ENCODE measurements around the gene MEGF6.

The MEGF6 gene

DNA sequence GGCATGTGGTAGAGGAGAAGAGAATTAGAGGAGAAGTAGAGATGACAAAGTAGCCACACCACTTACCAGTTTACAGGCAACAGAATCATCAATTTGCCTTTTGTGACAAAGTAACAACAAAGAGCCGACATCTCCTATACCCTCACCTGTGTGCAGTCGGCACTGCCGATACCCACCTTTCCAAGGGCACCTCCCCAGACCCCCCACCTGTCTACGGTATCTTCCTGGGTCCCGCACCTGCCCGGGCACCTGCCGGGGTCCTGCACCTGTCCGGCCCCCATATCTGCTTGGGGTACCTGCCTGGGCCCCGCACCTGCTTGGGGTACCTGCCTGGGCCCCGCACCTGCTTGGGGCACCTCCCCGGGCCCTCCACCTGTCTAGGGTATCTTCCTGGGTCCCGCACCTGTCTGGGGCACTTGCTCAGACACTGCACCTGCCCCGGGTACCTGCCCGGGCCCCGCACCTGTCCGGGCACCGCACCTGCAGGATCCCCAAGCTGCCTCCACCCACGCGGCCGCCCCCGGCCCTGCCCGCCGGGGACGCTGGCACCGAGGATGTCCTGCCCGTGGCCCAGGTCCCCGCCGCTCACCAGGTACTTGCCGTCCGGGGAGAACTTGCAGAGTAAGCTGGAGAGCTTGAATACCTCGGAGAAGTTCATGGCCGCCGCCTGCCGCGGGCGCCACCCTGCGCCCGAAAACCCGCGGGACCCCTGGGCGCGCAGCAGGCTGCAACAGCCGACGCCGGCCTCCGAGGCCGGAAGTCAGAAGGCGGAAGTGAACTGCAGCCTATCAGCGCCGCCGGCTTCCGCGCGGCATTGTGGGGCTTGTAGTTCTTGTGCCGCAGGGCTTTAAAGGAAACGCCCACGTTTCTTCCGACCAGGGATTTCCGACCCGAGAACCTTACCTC lies 38.3 kb upstream of the MEGF6 start, which contains the start of gene WRAP73:
Gene WRAP73, minus strand, starts transcription at position 762 of the 906 bp plus-strand sequence. Its CDS starts 104 bp downstream, at position 658.
- H3K27ac ChIP-seq = peak within 1 kb of the TSS; percentile 77; the same call in 1 of the 2 replicates

DNA sequence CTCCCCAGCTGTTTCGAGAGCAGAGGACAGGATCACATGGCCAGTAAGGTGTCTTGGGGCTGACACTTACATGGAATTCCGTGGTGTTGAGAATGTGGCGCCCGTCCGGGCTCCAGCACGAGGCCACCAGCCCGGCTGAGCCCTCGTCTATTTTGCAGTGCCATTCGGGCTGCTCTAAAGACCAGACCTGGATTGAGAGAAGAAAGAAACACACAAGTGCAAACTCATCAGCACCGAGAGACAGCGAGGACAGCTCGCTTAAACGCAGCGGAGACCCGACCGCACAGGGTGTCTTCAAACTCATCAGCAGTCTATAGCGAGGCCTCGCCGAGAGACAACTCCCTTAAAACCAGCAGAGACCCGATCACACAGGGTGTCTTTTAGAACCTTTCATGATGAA lies 35.3 kb upstream of the MEGF6 start:
- TF ChIP-seq, protein P1, sequence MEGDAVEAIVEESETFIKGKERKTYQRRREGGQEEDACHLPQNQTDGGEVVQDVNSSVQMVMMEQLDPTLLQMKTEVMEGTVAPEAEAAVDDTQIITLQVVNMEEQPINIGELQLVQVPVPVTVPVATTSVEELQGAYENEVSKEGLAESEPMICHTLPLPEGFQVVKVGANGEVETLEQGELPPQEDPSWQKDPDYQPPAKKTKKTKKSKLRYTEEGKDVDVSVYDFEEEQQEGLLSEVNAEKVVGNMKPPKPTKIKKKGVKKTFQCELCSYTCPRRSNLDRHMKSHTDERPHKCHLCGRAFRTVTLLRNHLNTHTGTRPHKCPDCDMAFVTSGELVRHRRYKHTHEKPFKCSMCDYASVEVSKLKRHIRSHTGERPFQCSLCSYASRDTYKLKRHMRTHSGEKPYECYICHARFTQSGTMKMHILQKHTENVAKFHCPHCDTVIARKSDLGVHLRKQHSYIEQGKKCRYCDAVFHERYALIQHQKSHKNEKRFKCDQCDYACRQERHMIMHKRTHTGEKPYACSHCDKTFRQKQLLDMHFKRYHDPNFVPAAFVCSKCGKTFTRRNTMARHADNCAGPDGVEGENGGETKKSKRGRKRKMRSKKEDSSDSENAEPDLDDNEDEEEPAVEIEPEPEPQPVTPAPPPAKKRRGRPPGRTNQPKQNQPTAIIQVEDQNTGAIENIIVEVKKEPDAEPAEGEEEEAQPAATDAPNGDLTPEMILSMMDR (conservative IDR thresholded peaks at IDR 0.05) = no peak
- no peak overlapping the region for H3K27ac ChIP-seq

More for the DNA sequence above, 38.3 kb upstream of the MEGF6 start, which contains the start of gene WRAP73:
- TF ChIP-seq, protein P1 (conservative IDR thresholded peaks at IDR 0.05) = peak; percentile 42

DNA sequence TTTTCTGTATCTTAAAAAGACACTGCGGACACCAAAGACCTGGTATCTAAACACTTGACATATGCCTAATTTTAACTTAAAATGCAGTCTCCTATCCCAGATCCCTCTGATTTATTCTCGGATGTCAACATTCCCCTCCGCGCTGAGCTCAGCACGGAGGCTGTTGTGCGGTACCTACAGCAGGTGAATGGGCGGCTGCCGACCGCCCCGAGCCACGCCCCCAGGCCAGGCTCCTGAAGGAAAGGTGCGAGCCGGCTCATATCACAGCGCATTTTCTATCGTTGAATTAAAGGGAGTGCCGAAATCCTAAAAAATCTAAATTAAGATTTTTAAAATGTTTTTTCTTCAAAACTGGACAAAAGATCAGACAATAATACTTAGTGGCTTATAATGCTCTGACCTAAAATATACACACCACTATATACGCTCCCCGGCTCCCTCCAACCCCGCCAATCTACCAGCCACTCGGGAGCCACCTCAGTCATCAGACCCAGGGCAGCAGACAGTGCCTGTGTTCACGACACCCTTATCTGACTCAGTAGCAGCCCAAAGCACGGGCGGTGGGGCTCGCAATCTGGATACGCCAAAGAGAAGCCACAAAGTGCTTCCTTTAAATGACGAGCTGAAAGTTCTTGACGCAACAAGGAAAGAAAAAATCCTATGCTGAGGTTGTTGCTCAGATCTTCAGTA lies 34.5 kb upstream of the MEGF6 start:
- TF ChIP-seq, protein P1 (conservative IDR thresholded peaks at IDR 0.05) = no peak
- no peak overlapping the region for H3K27ac ChIP-seq

DNA sequence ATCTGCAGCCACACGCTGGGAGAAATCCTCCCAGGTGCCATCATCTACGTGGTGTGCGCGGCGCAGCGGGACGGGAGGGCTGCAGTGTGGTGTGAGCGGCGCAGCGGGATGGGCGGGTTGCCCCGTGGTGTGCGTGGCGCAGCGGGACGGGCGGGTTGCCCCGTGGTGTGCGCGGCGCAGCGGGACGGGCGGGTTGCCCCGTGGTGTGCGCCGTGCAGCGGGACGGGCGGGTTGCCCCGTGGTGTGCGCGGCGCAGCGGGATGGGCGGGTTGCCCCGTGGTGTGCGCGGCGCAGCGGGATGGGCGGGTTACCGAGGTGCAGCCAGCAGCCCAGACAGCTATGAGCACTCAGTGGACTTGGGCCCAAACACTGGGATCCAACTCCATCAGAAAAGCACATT lies 33.9 kb upstream of the MEGF6 start:
- TF ChIP-seq, protein P1 (conservative IDR thresholded peaks at IDR 0.05) = no peak
- H3K27ac ChIP-seq = no peak overlapping the region

DNA sequence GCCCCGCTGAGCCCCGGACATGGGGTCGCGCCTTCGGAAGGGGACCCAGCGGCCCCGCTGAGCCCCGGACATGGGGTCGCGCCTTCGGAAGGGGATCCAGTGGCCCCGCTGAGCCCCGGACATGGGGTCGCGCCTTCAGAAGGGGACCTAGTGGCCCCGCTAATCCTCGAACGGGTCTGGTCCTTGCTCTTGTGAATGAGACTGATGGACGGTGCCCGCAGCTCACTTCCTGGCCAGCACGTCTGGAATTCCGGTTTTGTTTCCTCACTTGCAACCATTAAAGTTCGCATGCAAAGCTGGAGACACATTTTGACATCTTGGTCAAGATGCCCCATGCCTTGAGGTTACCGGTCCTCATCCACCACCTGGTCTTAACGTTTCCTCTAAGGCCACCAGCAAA lies 33.0 kb upstream of the MEGF6 start:
- no peak overlapping the region for H3K27ac ChIP-seq
- TF ChIP-seq, protein P1 (conservative IDR thresholded peaks at IDR 0.05) = no peak

DNA sequence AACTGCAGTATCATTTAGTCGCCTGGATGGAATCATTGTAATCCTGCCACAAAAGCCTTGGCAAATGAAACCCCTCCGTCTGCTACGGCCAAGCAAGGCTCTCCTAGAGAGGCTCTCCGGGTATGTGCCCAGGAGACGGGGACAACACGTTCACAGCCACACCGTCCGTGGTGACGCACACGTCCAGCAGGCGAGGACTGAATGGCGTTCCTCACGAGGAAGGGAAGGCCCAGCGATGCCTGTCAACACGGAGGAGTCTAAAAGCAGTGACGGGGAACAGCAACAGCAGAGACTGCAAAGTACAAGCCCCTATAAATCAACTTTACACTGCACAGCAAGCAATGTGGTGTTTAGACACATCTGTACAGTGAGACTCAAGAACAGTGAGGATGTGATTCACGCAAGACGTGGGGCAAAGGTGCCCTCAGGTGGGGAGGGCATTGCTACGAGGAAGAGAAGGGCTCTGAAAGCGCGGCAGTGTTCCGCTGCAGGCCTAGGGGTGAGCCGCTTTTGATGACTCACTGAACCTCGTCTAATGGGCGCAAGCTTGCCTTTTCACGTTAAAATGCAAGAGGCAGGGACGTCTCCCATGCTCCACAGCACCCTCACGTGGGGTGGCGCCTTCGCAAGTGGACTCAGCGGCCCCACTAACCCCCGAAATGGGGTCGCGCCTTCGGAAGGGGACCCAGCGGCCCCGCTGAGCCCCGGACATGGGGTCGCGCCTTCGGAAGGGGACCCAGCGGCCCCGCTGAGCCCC lies 31.8 kb upstream of the MEGF6 start:
- TF ChIP-seq, protein P1 (conservative IDR thresholded peaks at IDR 0.05) = no peak
- no peak overlapping the region for H3K27ac ChIP-seq
